ENCODE data around the gene CERK. TPM values are rescaled to one million over a fixed set of nuclear protein-coding genes. Genes with fewer than 3 reads are reported as not detected.

The CERK gene
- total and polyA plus RNA-seq, 7 experiments from 2014 or later = 40.4 to 138 (median 67.5) TPM

DNA sequence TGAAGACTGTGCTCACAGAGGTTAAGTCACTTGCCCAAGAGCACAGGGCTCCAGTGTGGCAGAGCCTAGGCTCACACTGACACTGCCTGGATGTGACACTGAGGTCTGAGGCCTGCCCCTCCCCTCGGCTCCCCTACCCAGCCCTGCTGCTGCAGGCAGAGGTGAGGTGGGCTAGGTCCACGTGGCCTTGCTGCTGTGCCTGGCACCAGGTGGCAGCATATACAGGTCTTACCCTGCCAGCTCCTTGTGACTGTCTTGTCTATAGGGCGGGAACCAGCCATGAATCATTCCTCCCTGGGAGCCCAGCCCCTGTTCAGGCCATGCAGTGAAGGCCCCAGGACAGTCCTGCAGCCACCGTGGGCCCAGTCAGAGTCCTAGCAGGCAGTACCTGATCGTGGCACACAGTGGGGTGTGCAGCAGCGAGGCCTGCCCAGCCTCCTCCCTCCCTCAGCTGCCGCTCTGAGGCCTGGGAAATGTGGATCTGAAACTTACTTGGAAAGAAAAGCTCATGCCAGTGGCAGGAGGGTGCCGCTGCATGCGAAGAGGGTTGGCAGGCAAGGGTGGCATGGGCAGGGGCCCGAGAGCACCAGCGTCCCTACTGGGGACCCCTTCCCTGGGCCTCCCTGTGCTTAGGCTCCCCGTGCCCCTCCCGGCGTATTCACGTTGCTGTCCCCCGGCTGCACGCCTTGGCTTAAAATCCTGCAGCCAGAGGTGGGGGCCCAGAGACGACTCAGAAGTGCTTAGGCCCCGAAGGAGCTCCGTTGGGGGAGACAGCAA lies 1.2 kb upstream of the CERK start:
- H3K36me3 Mint-ChIP-seq = peaks cover 0 to 13% (median 3%) of the 10 kb centered on the region in 5 donors
- Histone ChIP-seq H3K27ac (ENCODE audit: low read depth, low read length) (peak overlapping the region; percentile 86), H3K36me3 (ENCODE audit: control insufficient read depth in 2 of 3, insufficient read depth in 3 of 3, low read length in 3 of 3) (no peaks in the 10 kb centered on the region), H3K4me1 (ENCODE audit: control insufficient read depth in 2 of 2, insufficient read depth in 2 of 2, low read length in 2 of 2) (peaks cover 37 to 38% of the 10 kb centered on the region in 2 donors), H3K4me3 (ENCODE audit: low read length) (peak overlapping the region; percentile 45), H3K27me3 (ENCODE audit: control insufficient read depth in 2 of 2, insufficient read depth in 2 of 2, low read length in 2 of 2) (no peaks in the 10 kb centered on the region), H3K9me3 (ENCODE audit: control insufficient read depth in 2 of 3, low read length in 3 of 3) (no peaks in the 10 kb centered on the region)
- intact Hi-C loops (cut with micrococcal nuclease) = loop anchor here (1.0 to 10.0 kb wide), 7 partner anchors 10 to 1494 kb away; partner anchors contain the start of genes ATXN10 (in 1 of the 2) and KIAA0930 (in 1 of the 2)
- CTCF ChIA-PET = interaction anchor here (0.7 to 2.4 kb wide), 10 partner anchors 9 to 66 kb away, joined by 3 to 29 read pairs (median 8); partner anchors contain the start of gene TBC1D22A
- no peaks in the 10 kb centered on the region for H3K27me3 Mint-ChIP-seq
- H3K27ac Mint-ChIP-seq = peak overlapping the region; percentile 82 to 95 (median 94)
- POLR2A ChIA-PET = interaction anchor here (0.7 to 15.9 kb wide), 11 partner anchors 9 to 64 kb away, joined by 3 to 255 read pairs (median 4); partner anchors contain the start of gene TBC1D22A
- peak overlapping the region; percentile 89 to 99 (median 92) for H3K4me3 Mint-ChIP-seq
- peaks cover 0 to 6% (median 0%) of the 10 kb centered on the region in 11 donors for H3K9me3 Mint-ChIP-seq
- peak in 8 of 9 donors; percentile 58 to 84 (median 78) for DNase-seq
- ATAC-seq = peak; percentile 90
- H3K4me1 Mint-ChIP-seq = peaks cover 32 to 45% (median 36%) of the 10 kb centered on the region in 7 donors

DNA sequence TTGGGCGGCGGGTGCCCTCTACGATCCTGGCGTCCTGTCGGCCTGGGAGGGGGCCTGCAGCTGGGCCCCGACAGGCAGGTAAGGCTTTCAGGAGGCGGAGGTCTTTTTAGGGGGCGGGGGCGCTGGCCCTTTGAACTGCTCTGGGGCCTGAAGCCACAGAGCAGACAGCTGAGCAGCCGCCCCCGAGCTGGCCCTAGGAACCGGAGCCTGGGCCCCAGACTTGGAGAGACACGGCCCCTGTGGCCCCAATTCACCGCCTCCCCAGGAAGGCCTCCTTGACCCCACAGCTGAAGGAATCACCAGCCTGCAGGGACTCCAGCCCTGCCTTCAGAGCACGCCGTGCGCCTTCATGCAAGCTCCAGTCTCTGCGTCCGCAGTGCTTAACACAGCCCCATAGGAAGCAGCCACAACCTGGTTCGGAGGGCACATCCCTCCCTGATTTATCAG lies 618 bp upstream of the CERK start:
- ChIA-PET POLR2A (interaction anchor here (1.0 to 15.9 kb wide), 10 partner anchors 11 to 65 kb away, joined by 3 to 255 read pairs (median 4); partner anchors contain the start of gene TBC1D22A), CTCF (interaction anchor here (0.6 to 2.4 kb wide), 9 partner anchors 9 to 94 kb away, joined by 3 to 29 read pairs (median 9); partner anchors contain the start of gene TBC1D22A)
- no peaks in the 10 kb centered on the region for H3K27me3 Mint-ChIP-seq
- H3K27me3 ChIP-seq (ENCODE audit: control insufficient read depth in 2 of 2, insufficient read depth in 2 of 2, low read length in 2 of 2) = no peaks in the 10 kb centered on the region
- H3K4me3 Mint-ChIP-seq = peak overlapping the region; percentile 89 to 99 (median 92)
- H3K36me3 Mint-ChIP-seq = peaks cover 0 to 13% (median 3%) of the 10 kb centered on the region in 5 donors
- H3K27ac ChIP-seq (ENCODE audit: low read depth, low read length) = peak overlapping the region; percentile 86
- H3K4me3 ChIP-seq (ENCODE audit: low read length) = peak overlapping the region; percentile 45
- H3K27ac Mint-ChIP-seq = peak overlapping the region; percentile 82 to 95 (median 94)
- H3K4me1 ChIP-seq (ENCODE audit: control insufficient read depth in 2 of 2, insufficient read depth in 2 of 2, low read length in 2 of 2) = peaks cover 38 to 41% of the 10 kb centered on the region in 2 donors
- H3K9me3 Mint-ChIP-seq = peaks cover 0 to 6% (median 0%) of the 10 kb centered on the region in 11 donors
- H3K36me3 ChIP-seq (ENCODE audit: control insufficient read depth in 2 of 3, insufficient read depth in 3 of 3, low read length in 3 of 3) = no peaks in the 10 kb centered on the region
- intact Hi-C loops (cut with micrococcal nuclease) = loop anchor here (1.0 to 10.0 kb wide), 11 partner anchors 11 to 1494 kb away; partner anchors contain the start of genes ATXN10 (in 1 of the 2), KIAA0930 (in 1 of the 2) and TBC1D22A (in 1 of the 2)
- H3K9me3 ChIP-seq (ENCODE audit: control insufficient read depth in 2 of 3, low read length in 3 of 3) = no peaks in the 10 kb centered on the region
- peaks cover 34 to 51% (median 41%) of the 10 kb centered on the region in 7 donors for H3K4me1 Mint-ChIP-seq
- peak; percentile 0 for ATAC-seq
- DNase-seq = peak in 2 of 9 donors; percentile 23 to 45

DNA sequence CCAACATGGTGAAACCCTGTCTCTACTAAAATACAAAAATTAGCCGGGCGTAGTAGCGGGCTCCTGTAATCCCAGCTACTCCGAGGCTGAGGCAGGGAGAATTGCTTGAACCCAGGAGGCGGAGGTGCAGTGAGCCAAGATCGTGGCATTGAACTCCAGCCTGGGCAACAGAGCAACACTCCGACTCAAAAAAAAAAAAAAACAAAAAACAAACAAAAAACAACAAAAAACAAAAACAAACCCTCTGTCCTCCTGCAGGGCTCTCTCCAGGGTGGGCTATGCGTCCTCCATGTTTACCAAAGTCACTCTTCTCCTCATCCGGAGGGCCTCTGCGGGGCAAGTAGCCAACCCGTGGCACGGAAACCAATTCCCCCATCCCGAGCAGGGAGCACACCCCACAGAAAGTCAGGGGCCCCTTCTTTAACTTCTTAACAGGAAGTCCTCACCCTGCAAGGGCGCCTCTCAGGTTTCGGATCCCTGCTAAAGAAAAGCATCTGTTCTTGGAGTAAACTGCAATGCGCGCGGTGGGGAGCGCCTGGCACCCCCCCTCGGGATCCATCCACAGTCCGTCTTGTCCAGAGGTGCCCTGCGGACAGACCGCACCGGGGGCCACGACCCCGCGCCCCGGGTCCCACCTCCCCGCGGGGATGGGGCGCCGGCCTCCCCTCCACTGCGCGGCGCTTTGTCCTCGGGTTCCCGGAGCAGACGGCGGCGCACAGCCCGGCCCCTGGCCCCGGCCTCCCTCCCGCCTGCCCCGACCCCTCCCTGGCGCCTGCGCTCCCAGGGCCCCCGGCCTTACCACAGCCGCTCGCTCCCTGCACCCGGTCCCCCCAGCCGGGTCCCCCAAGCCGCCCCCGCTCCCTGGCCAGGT lies 712 bp downstream of the CERK start:
- ChIA-PET CTCF (no interaction called here), POLR2A (interaction anchor here (0.7 to 5.1 kb wide), 4 partner anchors 12 to 58 kb away, joined by 3 to 54 read pairs (median 20); partner anchors contain the start of gene TBC1D22A)
- ATAC-seq = peak; percentile 18
- Histone ChIP-seq H3K27me3 (ENCODE audit: control insufficient read depth in 2 of 2, insufficient read depth in 2 of 2, low read length in 2 of 2) (no peaks in the 10 kb centered on the region), H3K27ac (ENCODE audit: low read depth, low read length) (peak overlapping the region; percentile 86), H3K36me3 (ENCODE audit: control insufficient read depth in 2 of 3, insufficient read depth in 3 of 3, low read length in 3 of 3) (no peaks in the 10 kb centered on the region), H3K4me1 (ENCODE audit: control insufficient read depth in 2 of 2, insufficient read depth in 2 of 2, low read length in 2 of 2) (peaks cover 38 to 41% of the 10 kb centered on the region in 2 donors), H3K4me3 (ENCODE audit: low read length) (peak overlapping the region; percentile 82), H3K9me3 (ENCODE audit: control insufficient read depth in 2 of 3, low read length in 3 of 3) (no peaks in the 10 kb centered on the region)
- intact Hi-C loops (cut with micrococcal nuclease) = loop anchor here (1.0 to 10.0 kb wide), 5 partner anchors 25 to 1493 kb away; partner anchors contain the start of genes ATXN10 (in 1 of the 2), KIAA0930 (in 1 of the 2) and TBC1D22A (in 1 of the 2)
- peak; percentile 36 to 57 (median 49) for DNase-seq
- Mint-ChIP-seq H3K36me3 (peaks cover 0 to 13% (median 3%) of the 10 kb centered on the region in 5 donors), H3K27ac (peak overlapping the region; percentile 91 to 100 (median 98)), H3K4me1 (peaks cover 32 to 57% (median 46%) of the 10 kb centered on the region in 7 donors), H3K27me3 (no peaks in the 10 kb centered on the region), H3K9me3 (no peaks in the 10 kb centered on the region), H3K4me3 (peak overlapping the region; percentile 97 to 100 (median 99))

DNA sequence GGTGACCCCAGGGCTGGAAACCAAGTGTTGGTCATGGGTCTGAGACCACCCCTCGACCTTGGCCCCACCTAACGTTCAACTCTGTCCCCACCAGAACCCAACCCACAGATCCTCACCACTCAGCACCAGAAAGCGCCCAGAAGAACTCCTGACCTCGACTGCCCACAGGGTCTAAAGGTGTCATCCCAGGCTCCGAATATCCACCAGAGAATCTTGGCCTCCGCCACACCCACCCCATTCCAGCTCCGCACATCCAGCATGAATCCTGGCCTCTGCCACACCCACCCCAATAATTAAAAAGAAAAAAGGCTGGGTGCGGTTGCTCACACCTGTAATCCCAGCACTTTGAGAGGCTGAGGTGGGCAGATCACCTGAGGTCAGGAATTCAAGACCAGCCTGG lies 1.3 kb downstream of the CERK start:
- ATAC-seq = no peak
- peak overlapping the region; percentile 82 for H3K4me3 ChIP-seq (ENCODE audit: low read length)
- no peaks in the 10 kb centered on the region for H3K9me3 ChIP-seq (ENCODE audit: control insufficient read depth in 2 of 3, low read length in 3 of 3)
- CTCF ChIA-PET = interaction anchor here (2.9 kb wide), 1 partner anchor 66 kb away, joined by 16 read pairs; no protein-coding TSS in a partner anchor
- H3K27me3 Mint-ChIP-seq = no peaks in the 10 kb centered on the region
- POLR2A ChIA-PET = interaction anchor here (0.7 to 5.1 kb wide), 7 partner anchors 10 to 58 kb away, joined by 3 to 54 read pairs (median 9); partner anchors contain the start of gene TBC1D22A
- peaks cover 35 to 64% (median 53%) of the 10 kb centered on the region in 7 donors for H3K4me1 Mint-ChIP-seq
- DNase-seq = no peak
- peaks cover 42 to 44% of the 10 kb centered on the region in 2 donors for H3K4me1 ChIP-seq (ENCODE audit: control insufficient read depth in 2 of 2, insufficient read depth in 2 of 2, low read length in 2 of 2)
- H3K4me3 Mint-ChIP-seq = peak overlapping the region; percentile 97 to 100 (median 99)
- peaks cover 0 to 5% (median 0%) of the 10 kb centered on the region in 3 experiments for H3K36me3 ChIP-seq (ENCODE audit: control insufficient read depth in 2 of 3, insufficient read depth in 3 of 3, low read length in 3 of 3)
- peak overlapping the region; percentile 90 to 99 (median 98) for H3K27ac Mint-ChIP-seq
- peak overlapping the region; percentile 86 for H3K27ac ChIP-seq (ENCODE audit: low read depth, low read length)
- intact Hi-C loops (cut with micrococcal nuclease) = loop anchor here (1.0 to 10.0 kb wide), 5 partner anchors 26 to 1492 kb away; partner anchors contain the start of genes ATXN10 (in 1 of the 2), KIAA0930 (in 1 of the 2) and TBC1D22A (in 1 of the 2)
- no peaks in the 10 kb centered on the region for H3K9me3 Mint-ChIP-seq
- H3K27me3 ChIP-seq (ENCODE audit: control insufficient read depth in 2 of 2, insufficient read depth in 2 of 2, low read length in 2 of 2) = no peaks in the 10 kb centered on the region
- H3K36me3 Mint-ChIP-seq = peaks cover 0 to 14% (median 4%) of the 10 kb centered on the region in 5 donors

DNA sequence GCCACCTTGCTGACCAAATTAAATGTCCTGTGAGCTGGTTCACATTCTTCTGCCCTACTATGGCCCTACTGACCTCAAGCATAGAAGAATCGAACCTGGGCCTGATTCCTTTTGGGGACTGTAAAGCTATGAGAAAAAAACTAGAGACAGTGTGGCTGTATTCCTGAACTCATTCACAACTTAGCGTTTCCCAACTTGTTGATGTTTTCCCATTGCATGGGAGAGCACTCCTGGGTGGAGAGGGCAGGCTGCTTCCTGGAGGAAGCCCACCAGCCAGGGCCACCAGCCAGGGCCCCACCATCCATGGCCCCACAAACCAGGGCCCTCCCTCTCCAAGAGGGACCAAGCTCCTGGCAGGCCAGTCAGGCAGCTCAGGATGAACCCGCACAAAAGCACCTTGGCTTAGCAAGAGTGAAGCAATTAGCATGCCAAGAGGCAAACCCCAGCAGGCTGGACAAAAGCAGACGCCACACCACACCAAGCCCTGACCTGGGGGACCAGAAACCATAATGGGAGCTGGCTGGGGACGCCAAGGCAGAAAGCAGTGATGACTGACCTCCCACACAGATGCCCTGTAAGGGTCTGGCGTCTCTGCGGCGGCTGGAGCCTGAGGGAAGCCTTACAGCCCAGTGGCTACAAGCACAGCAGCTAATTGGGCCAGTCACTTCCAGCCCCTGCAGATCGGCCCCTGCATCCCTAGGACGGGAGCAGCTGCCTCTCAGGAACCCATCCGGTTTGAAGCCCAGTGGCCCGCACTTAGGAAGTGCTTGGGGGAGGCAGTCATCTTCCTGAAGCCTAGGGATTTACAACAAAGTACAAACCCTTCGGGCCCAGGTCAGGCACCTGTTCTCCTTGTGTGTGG lies 2.1 kb downstream of the CERK start:
- Mint-ChIP-seq H3K36me3 (peaks cover 0 to 17% (median 7%) of the 10 kb centered on the region in 5 donors), H3K27me3 (no peaks in the 10 kb centered on the region), H3K27ac (peak overlapping the region; percentile 91 to 99 (median 98)), H3K4me1 (peaks cover 41 to 71% (median 59%) of the 10 kb centered on the region in 7 donors), H3K9me3 (no peaks in the 10 kb centered on the region), H3K4me3 (peak overlapping the region; percentile 97 to 100 (median 99))
- ChIA-PET POLR2A (interaction anchor here (0.7 to 5.1 kb wide), 12 partner anchors 9 to 62 kb away, joined by 3 to 54 read pairs (median 3); partner anchors contain the start of gene TBC1D22A), CTCF (interaction anchor here (0.8 to 2.9 kb wide), 4 partner anchors 20 to 595 kb away, joined by 3 to 16 read pairs (median 4); no protein-coding TSS in a partner anchor)
- peaks cover 0 to 12% (median 0%) of the 10 kb centered on the region in 3 experiments for H3K36me3 ChIP-seq (ENCODE audit: control insufficient read depth in 2 of 3, insufficient read depth in 3 of 3, low read length in 3 of 3)
- peak overlapping the region; percentile 82 for H3K4me3 ChIP-seq (ENCODE audit: low read length)
- H3K4me1 ChIP-seq (ENCODE audit: control insufficient read depth in 2 of 2, insufficient read depth in 2 of 2, low read length in 2 of 2) = peaks cover 48 to 51% of the 10 kb centered on the region in 2 donors
- ATAC-seq = no peak
- intact Hi-C loops (cut with micrococcal nuclease) = loop anchor here (5.0 to 10.0 kb wide), 4 partner anchors 159 to 1491 kb away; partner anchors contain the start of genes ATXN10 (in 1 of the 2) and KIAA0930 (in 1 of the 2)
- H3K27me3 ChIP-seq (ENCODE audit: control insufficient read depth in 2 of 2, insufficient read depth in 2 of 2, low read length in 2 of 2) = no peaks in the 10 kb centered on the region
- H3K27ac ChIP-seq (ENCODE audit: low read depth, low read length) = peak overlapping the region; percentile 86
- H3K9me3 ChIP-seq (ENCODE audit: control insufficient read depth in 2 of 3, low read length in 3 of 3) = no peaks in the 10 kb centered on the region
- no peak for DNase-seq

All from naive thymus-derived CD4-positive, alpha-beta T cell (primary cell).